AG04449 (cell line): Measurements from ENCODE around the gene WIPF3.

Source experiments
- CTCF ChIA-PET: fragments of 350-600 bp; formaldehyde crosslinking; extraction: SDS; loops from one replicate; lab custom pipeline; 2021; ENCODE audit warnings: antibody characterized with exemption; lab: Yijun Ruan, JAX
- POLR2A ChIA-PET: fragments of 400-600, 350-600 bp; formaldehyde crosslinking; extraction: SDS; loops from one replicate; lab custom pipeline; 2020; ENCODE audit warnings: antibody characterized with exemption, inconsistent platforms; lab: Yijun Ruan, JAX
- DNase-seq: peaks from one replicate; pipeline ENCODE4 v3.0.0-alpha.2; 2010; ENCODE audit warnings: low read depth, low spot score
- H3K4me3 ChIP-seq: 2 replicates; pipeline ENCODE4 v1.5.1; 2011; ENCODE audit warnings: low read depth, mild to moderate bottlenecking, control low read depth, low read length
- TF ChIP-seq, protein P1 (sequence below): IDR thresholded peaks from one replicate; pipeline ENCODE4 v1.5.1; 2011; ENCODE audit warnings: mild to moderate bottlenecking, moderate library complexity, low read length, control low read depth, inconsistent platforms; ENCODE audit not compliant: insufficient read depth; ENCODE audit errors: missing control alignments

The WIPF3 gene

GRCh38 chr7:29882481-29882880 is 76.2 kb downstream of the WIPF3 start:
- ChIA-PET CTCF (interaction anchor here (0.7 kb wide), 1 partner anchor 38 kb away, joined by 3 read pairs; no protein-coding TSS in a partner anchor), POLR2A (no interaction called here)
- TF ChIP-seq, protein P1, sequence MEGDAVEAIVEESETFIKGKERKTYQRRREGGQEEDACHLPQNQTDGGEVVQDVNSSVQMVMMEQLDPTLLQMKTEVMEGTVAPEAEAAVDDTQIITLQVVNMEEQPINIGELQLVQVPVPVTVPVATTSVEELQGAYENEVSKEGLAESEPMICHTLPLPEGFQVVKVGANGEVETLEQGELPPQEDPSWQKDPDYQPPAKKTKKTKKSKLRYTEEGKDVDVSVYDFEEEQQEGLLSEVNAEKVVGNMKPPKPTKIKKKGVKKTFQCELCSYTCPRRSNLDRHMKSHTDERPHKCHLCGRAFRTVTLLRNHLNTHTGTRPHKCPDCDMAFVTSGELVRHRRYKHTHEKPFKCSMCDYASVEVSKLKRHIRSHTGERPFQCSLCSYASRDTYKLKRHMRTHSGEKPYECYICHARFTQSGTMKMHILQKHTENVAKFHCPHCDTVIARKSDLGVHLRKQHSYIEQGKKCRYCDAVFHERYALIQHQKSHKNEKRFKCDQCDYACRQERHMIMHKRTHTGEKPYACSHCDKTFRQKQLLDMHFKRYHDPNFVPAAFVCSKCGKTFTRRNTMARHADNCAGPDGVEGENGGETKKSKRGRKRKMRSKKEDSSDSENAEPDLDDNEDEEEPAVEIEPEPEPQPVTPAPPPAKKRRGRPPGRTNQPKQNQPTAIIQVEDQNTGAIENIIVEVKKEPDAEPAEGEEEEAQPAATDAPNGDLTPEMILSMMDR: no peak
- DNase-seq: no peak
- H3K4me3 ChIP-seq: no peak overlapping the region

DNA sequence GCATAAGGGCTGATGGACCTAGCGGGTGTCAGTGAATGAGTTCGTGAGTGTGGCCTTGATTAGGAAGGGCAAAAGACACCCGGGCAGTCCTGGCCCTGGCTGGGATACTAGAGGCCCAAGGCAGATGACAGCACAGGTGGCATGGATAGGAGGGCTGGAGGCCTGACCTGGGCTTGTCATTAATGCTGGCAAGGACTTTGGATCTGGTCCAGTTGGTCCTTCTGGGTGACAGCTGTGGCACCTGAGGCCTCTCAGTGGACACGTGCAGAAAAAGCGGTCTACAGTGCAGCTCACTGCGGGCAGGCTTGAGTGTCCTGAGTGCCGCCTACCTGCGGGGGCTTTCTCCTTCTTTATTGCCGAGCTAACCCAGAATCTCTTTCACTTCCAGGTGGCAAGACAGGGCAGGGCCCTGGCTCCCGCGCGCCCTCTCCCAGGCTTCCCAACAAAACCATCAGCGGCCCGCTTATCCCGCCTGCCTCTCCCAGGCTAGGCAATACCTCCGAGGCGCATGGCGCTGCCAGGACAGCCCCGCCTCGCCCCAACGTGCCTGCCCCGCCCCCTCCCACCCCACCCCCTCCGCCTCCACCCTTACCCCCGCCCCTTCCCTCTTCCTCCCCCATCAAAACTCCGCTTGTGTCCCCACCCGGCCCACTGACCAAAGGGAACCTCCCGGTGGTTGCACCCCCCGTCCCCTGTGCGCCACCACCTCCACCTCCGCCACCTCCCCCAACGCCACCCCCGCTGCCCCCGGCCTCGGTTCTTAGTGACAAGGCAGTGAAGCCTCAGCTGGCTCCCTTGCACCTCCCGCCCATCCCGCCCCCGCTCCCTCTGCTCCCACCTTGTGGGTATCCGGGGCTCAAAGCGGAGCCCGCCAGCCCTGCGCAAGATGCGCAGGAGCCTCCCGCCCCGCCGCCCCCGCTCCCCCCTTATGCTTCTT is 77.4 kb downstream of the WIPF3 start:
- no peak for DNase-seq
- ChIA-PET CTCF (interaction anchor here (1.3 kb wide), 1 partner anchor 38 kb away, joined by 3 read pairs; no protein-coding TSS in a partner anchor), POLR2A (no interaction called here)
- TF ChIP-seq, protein P1: no peak
- no peak overlapping the region for H3K4me3 ChIP-seq

DNA sequence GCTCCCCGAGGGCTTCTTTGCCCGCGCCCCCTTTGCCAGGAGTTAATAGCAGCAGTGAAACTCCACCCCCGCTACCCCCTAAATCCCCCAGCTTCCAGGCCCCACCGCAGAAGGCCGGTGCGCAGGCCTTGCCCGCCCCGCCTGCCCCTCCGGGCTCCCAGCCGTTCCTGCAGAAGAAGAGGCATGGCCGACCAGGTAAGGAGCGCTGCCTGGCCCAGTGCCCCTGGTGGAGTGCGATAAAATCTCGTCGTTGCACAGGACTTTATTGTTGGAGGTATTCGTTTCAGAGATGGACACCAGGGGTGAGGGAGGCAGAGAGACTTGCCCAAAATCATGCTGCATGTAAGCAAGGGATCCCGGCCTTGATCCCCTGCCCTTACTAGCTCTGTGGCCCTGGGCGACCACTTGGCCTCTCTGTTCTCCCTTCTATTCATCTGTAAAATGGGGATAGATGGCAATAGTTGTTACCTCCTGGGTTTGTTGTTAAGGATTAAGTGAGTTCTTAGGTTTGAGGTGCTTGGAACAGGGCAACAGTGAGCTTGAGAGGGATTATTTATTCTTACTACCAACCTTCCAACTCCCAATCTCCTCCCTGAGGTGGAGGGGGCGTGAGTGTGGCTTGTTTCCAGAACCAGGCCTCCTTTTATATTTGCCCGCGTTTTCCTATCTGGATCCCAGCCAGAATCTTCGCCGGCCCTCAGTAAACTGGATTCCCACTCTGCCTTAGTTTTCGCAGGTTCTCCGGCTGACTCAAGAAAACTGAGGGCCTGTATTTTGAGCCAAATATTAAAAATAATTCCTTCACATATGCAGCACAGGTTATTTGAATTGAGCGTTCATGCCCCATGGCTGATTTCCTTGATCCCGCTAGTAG is 78.3 kb downstream of the WIPF3 start:
- TF ChIP-seq, protein P1: no peak
- no peak for DNase-seq
- POLR2A ChIA-PET: no interaction called here
- CTCF ChIA-PET: interaction anchor here (1.2 to 1.3 kb wide), 2 partner anchors 37 kb away, joined by 3 to 6 read pairs; no protein-coding TSS in a partner anchor
- no peak overlapping the region for H3K4me3 ChIP-seq

- no peak for DNase-seq
- TF ChIP-seq, protein P1: no peak
- ChIA-PET POLR2A (no interaction called here), CTCF (interaction anchor here (1.2 kb wide), 1 partner anchor 36 kb away, joined by 6 read pairs; no protein-coding TSS in a partner anchor)
- no peak overlapping the region for H3K4me3 ChIP-seq
Measured at GRCh38 chr7:29885626-29886025, 79.3 kb downstream of the WIPF3 start.

DNA sequence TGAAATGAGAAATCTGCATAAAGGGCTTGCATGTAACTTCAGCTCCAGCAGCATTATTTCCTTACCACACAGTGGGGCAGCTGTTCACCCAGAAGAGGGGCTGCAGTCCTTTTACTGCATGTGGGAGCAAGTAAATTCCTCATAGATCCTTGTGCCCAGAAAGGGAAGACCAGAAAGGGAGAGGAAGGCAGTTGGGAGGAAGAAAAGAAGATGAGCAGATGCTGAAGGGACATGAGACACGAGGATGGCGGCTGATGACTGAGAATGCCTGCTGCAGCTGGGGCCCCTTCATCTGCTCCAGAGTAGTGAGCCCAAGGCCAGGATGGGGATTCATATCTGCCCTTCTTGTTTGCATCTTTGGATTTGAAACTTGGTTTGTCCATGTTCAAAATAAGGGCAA is 80.5 kb downstream of the WIPF3 start:
- POLR2A ChIA-PET: no interaction called here
- no peak for DNase-seq
- TF ChIP-seq, protein P1: no peak
- CTCF ChIA-PET: no interaction called here
- no peak overlapping the region for H3K4me3 ChIP-seq
